ENCODE measurements around the gene ZNF35.
"Not testable (repeated sequence)": the region's sequence is repeated elsewhere in the genome, so short reads cannot be mapped to it uniquely, and the experiment has no call there.

The ZNF35 gene

GRCh38 chr3:44659015-44659414, 10.5 kb downstream of the ZNF35 start:
- Histone ChIP-seq H3K4me1 (ENCODE audit: insufficient read depth, low read length) (no peaks in the 10 kb centered on the region), H3K36me3 (ENCODE audit: insufficient read depth, low read length) (peaks cover 39% of the 10 kb centered on the region), H3K9ac (ENCODE audit: low read length) (no peak overlapping the region), H3K27ac (ENCODE audit: low read depth, low read length) (no peak overlapping the region), H3K4me3 (ENCODE audit: low read depth in 1 of 2, low read length in 2 of 2) (no peak overlapping the region), H3K27me3 (ENCODE audit: control insufficient read depth in 1 of 2, insufficient read depth in 2 of 2, low read length in 2 of 2) (no peaks in the 10 kb centered on the region), H3K9me3 (ENCODE audit: low read length) (peaks cover 3% of the 10 kb centered on the region)

GRCh38 chr3:44659434-44659833, 10.9 kb downstream of the ZNF35 start:
- Histone ChIP-seq H3K4me3 (ENCODE audit: low read depth in 1 of 2, low read length in 2 of 2) (no peak overlapping the region), H3K36me3 (ENCODE audit: insufficient read depth, low read length) (peaks cover 35% of the 10 kb centered on the region), H3K4me1 (ENCODE audit: insufficient read depth, low read length) (no peaks in the 10 kb centered on the region), H3K9ac (ENCODE audit: low read length) (no peak overlapping the region), H3K27me3 (ENCODE audit: control insufficient read depth in 1 of 2, insufficient read depth in 2 of 2, low read length in 2 of 2) (no peaks in the 10 kb centered on the region), H3K27ac (ENCODE audit: low read depth, low read length) (no peak overlapping the region), H3K9me3 (ENCODE audit: low read length) (peaks cover 3% of the 10 kb centered on the region)

- no peaks in the 10 kb centered on the region for H3K27me3 ChIP-seq (ENCODE audit: control insufficient read depth in 1 of 2, insufficient read depth in 2 of 2, low read length in 2 of 2)
- peaks cover 8% of the 10 kb centered on the region for H3K9me3 ChIP-seq (ENCODE audit: low read length)
- H3K36me3 ChIP-seq (ENCODE audit: insufficient read depth, low read length), result peaks cover 35% of the 10 kb centered on the region
- no peaks in the 10 kb centered on the region for H3K4me1 ChIP-seq (ENCODE audit: insufficient read depth, low read length)
- H3K27ac ChIP-seq (ENCODE audit: low read depth, low read length), result no peak overlapping the region
- no peak overlapping the region for H3K4me3 ChIP-seq (ENCODE audit: low read depth in 1 of 2, low read length in 2 of 2)
- no peak overlapping the region for H3K9ac ChIP-seq (ENCODE audit: low read length)
Measured at GRCh38 chr3:44661189-44661588, 12.7 kb downstream of the ZNF35 start.

- Histone ChIP-seq H3K27me3 (ENCODE audit: control insufficient read depth in 1 of 2, insufficient read depth in 2 of 2, low read length in 2 of 2) (no peaks in the 10 kb centered on the region), H3K36me3 (ENCODE audit: insufficient read depth, low read length) (peaks cover 4% of the 10 kb centered on the region), H3K27ac (ENCODE audit: low read depth, low read length) (no peak overlapping the region), H3K4me1 (ENCODE audit: insufficient read depth, low read length) (no peaks in the 10 kb centered on the region), H3K9me3 (ENCODE audit: low read length) (peaks cover 7% of the 10 kb centered on the region), H3K4me3 (ENCODE audit: low read depth in 1 of 2, low read length in 2 of 2) (no peak overlapping the region), H3K9ac (ENCODE audit: low read length) (no peak overlapping the region)
Measured at GRCh38 chr3:44665173-44665572, 16.6 kb downstream of the ZNF35 start.

GRCh38 chr3:44666346-44666745, 17.8 kb downstream of the ZNF35 start:
- peaks cover 5% of the 10 kb centered on the region for H3K9me3 ChIP-seq (ENCODE audit: low read length)
- no peaks in the 10 kb centered on the region for H3K36me3 ChIP-seq (ENCODE audit: insufficient read depth, low read length)
- no peaks in the 10 kb centered on the region for H3K27me3 ChIP-seq (ENCODE audit: control insufficient read depth in 1 of 2, insufficient read depth in 2 of 2, low read length in 2 of 2)
- no peak overlapping the region for H3K4me3 ChIP-seq (ENCODE audit: low read depth in 1 of 2, low read length in 2 of 2)
- H3K9ac ChIP-seq (ENCODE audit: low read length), result no peak overlapping the region
- H3K4me1 ChIP-seq (ENCODE audit: insufficient read depth, low read length), result no peaks in the 10 kb centered on the region
- H3K27ac ChIP-seq (ENCODE audit: low read depth, low read length), result no peak overlapping the region

GRCh38 chr3:44669760-44670159, 21.2 kb downstream of the ZNF35 start:
- no peak overlapping the region for H3K27ac ChIP-seq (ENCODE audit: low read depth, low read length)
- H3K27me3 ChIP-seq (ENCODE audit: control insufficient read depth in 1 of 2, insufficient read depth in 2 of 2, low read length in 2 of 2), result no peaks in the 10 kb centered on the region
- H3K36me3 ChIP-seq (ENCODE audit: insufficient read depth, low read length), result no peaks in the 10 kb centered on the region
- H3K9me3 ChIP-seq (ENCODE audit: low read length), result peaks cover 5% of the 10 kb centered on the region
- no peaks in the 10 kb centered on the region for H3K4me1 ChIP-seq (ENCODE audit: insufficient read depth, low read length)
- H3K9ac ChIP-seq (ENCODE audit: low read length), result no peak overlapping the region
- no peak overlapping the region for H3K4me3 ChIP-seq (ENCODE audit: low read depth in 1 of 2, low read length in 2 of 2)

- not testable (repeated sequence) for H3K27ac ChIP-seq (ENCODE audit: low read depth, low read length); H3K9ac ChIP-seq (ENCODE audit: low read length); H3K36me3 ChIP-seq (ENCODE audit: insufficient read depth, low read length); H3K9me3 ChIP-seq (ENCODE audit: low read length); H3K27me3 ChIP-seq (ENCODE audit: control insufficient read depth in 1 of 2, insufficient read depth in 2 of 2, low read length in 2 of 2); H3K4me3 ChIP-seq (ENCODE audit: low read depth in 1 of 2, low read length in 2 of 2); H3K4me1 ChIP-seq (ENCODE audit: insufficient read depth, low read length)
Measured at GRCh38 chr3:44673466-44673865, 24.9 kb downstream of the ZNF35 start.

- Histone ChIP-seq H3K36me3 (ENCODE audit: insufficient read depth, low read length) (no peaks in the 10 kb centered on the region), H3K9ac (ENCODE audit: low read length) (no peak overlapping the region), H3K4me3 (ENCODE audit: low read depth in 1 of 2, low read length in 2 of 2) (no peak overlapping the region), H3K27me3 (ENCODE audit: control insufficient read depth in 1 of 2, insufficient read depth in 2 of 2, low read length in 2 of 2) (no peaks in the 10 kb centered on the region), H3K4me1 (ENCODE audit: insufficient read depth, low read length) (no peaks in the 10 kb centered on the region), H3K9me3 (ENCODE audit: low read length) (peaks cover 4% of the 10 kb centered on the region), H3K27ac (ENCODE audit: low read depth, low read length) (no peak overlapping the region)
Measured at GRCh38 chr3:44674211-44674610, 25.7 kb downstream of the ZNF35 start.

GRCh38 chr3:44678480-44679116, 30.1 kb downstream of the ZNF35 start:
- Histone ChIP-seq H3K4me1 (ENCODE audit: insufficient read depth, low read length) (no peaks in the 10 kb centered on the region), H3K36me3 (ENCODE audit: insufficient read depth, low read length) (no peaks in the 10 kb centered on the region), H3K9ac (ENCODE audit: low read length) (no peak overlapping the region), H3K27ac (ENCODE audit: low read depth, low read length) (no peak overlapping the region), H3K4me3 (ENCODE audit: low read depth in 1 of 2, low read length in 2 of 2) (no peak overlapping the region), H3K9me3 (ENCODE audit: low read length) (peaks cover 4% of the 10 kb centered on the region), H3K27me3 (ENCODE audit: control insufficient read depth in 1 of 2, insufficient read depth in 2 of 2, low read length in 2 of 2) (no peaks in the 10 kb centered on the region)

- H3K36me3 ChIP-seq (ENCODE audit: insufficient read depth, low read length), result no peaks in the 10 kb centered on the region
Measured at GRCh38 chr3:44680921-44681455, 32.5 kb downstream of the ZNF35 start.

GRCh38 chr3:44682182-44682896, 33.8 kb downstream of the ZNF35 start:
- H3K4me1 ChIP-seq (ENCODE audit: insufficient read depth, low read length), result peaks cover 14% of the 10 kb centered on the region
- no peaks in the 10 kb centered on the region for H3K27me3 ChIP-seq (ENCODE audit: control insufficient read depth in 1 of 2, insufficient read depth in 2 of 2, low read length in 2 of 2)
- no peak overlapping the region for H3K9ac ChIP-seq (ENCODE audit: low read length)
- H3K4me3 ChIP-seq (ENCODE audit: low read depth in 1 of 2, low read length in 2 of 2), result no peak overlapping the region
- H3K36me3 ChIP-seq (ENCODE audit: insufficient read depth, low read length), result no peaks in the 10 kb centered on the region
- no peak overlapping the region for H3K27ac ChIP-seq (ENCODE audit: low read depth, low read length)
- H3K9me3 ChIP-seq (ENCODE audit: low read length), result no peaks in the 10 kb centered on the region

More at GRCh38 chr3:44680921-44681455, 32.5 kb downstream of the ZNF35 start:
- H3K4me3 ChIP-seq (ENCODE audit: low read depth in 1 of 2, low read length in 2 of 2), result no peak overlapping the region
- no peaks in the 10 kb centered on the region for H3K27me3 ChIP-seq (ENCODE audit: control insufficient read depth in 1 of 2, insufficient read depth in 2 of 2, low read length in 2 of 2)
- peaks cover 12% of the 10 kb centered on the region for H3K4me1 ChIP-seq (ENCODE audit: insufficient read depth, low read length)
- no peak overlapping the region for H3K27ac ChIP-seq (ENCODE audit: low read depth, low read length)
- no peak overlapping the region for H3K9ac ChIP-seq (ENCODE audit: low read length)
- H3K9me3 ChIP-seq (ENCODE audit: low read length), result peaks cover 4% of the 10 kb centered on the region
